H9 (cell line): ENCODE measurements around the gene ACAD9. TPM values are rescaled to one million over a fixed set of nuclear protein-coding genes. Genes with fewer than 3 reads are reported as not detected.
A peak's percentile ranks its signal among the peaks of the same experiment; 100 is the strongest.

Source experiments
- DNase-seq: peaks from one replicate; pipeline ENCODE4 v3.0.0-alpha.2; 2017
- H2AFZ ChIP-seq: one replicate; pipeline ENCODE4 v1.6.1; 2013; ENCODE audit warnings: mild to moderate bottlenecking, low read length, control low read depth, moderate library complexity
- H2AK5ac ChIP-seq: 2 replicates; pipeline ENCODE4 v1.6.1; 2013; ENCODE audit warnings: low read length, control low read depth, mixed read lengths; ENCODE audit not compliant: insufficient read length
- H2BK120ac ChIP-seq: one replicate; pipeline ENCODE4 v1.6.1; 2013; ENCODE audit warnings: low read depth, mild to moderate bottlenecking, low read length, control low read depth, inconsistent platforms; ENCODE audit not compliant: poor library complexity, severe bottlenecking
- H2BK12ac ChIP-seq: 2 replicates; pipeline ENCODE4 v1.6.1; 2013; ENCODE audit warnings: low read length, control low read depth, mixed read lengths, low read depth; ENCODE audit not compliant: insufficient read length
- H2BK15ac ChIP-seq: 2 replicates; pipeline ENCODE4 v1.6.1; 2013; ENCODE audit warnings: low read depth, low read length, control low read depth
- H2BK20ac ChIP-seq: one replicate; pipeline ENCODE4 v1.6.1; 2013; ENCODE audit warnings: low read depth, mild to moderate bottlenecking, low read length, control low read depth, inconsistent platforms; ENCODE audit not compliant: poor library complexity, severe bottlenecking
- H2BK5ac ChIP-seq: 2 replicates; pipeline ENCODE4 v1.6.1; 2013; ENCODE audit warnings: low read length, control low read depth, mixed read lengths; ENCODE audit not compliant: insufficient read length
- H3K14ac ChIP-seq: 2 replicates; pipeline ENCODE4 v1.6.1; 2013; ENCODE audit warnings: low read length, control low read depth; ENCODE audit not compliant: insufficient read depth
- H3K18ac ChIP-seq: 2 replicates; pipeline ENCODE4 v1.6.1; 2013; ENCODE audit warnings: low read depth, mild to moderate bottlenecking, mixed read lengths, low read length, control low read depth; ENCODE audit not compliant: insufficient read length
- H3K23ac ChIP-seq: 2 replicates; pipeline ENCODE4 v1.6.1; 2013; ENCODE audit warnings: low read length, control low read depth, mixed read lengths, low read depth; ENCODE audit not compliant: insufficient read length
- H3K23me2 ChIP-seq: 2 replicates; pipeline ENCODE4 v1.6.1; 2013; ENCODE audit warnings: low read depth, mild to moderate bottlenecking, mixed read lengths, low read length, control low read depth; ENCODE audit not compliant: insufficient read length, poor library complexity, severe bottlenecking
- H3K27ac ChIP-seq: 2 replicates; pipeline ENCODE4 v1.5.1; 2013; ENCODE audit warnings: low read length, control low read depth, mixed read lengths, low read depth; ENCODE audit not compliant: insufficient read length
- H3K27me3 ChIP-seq: 2 replicates; pipeline ENCODE4 v1.6.1; 2013; ENCODE audit warnings: low read length, control low read depth, inconsistent platforms; ENCODE audit not compliant: insufficient read depth
- H3K4ac ChIP-seq: 2 replicates; pipeline ENCODE4 v1.6.1; 2013; ENCODE audit warnings: low read depth, mild to moderate bottlenecking, control low read depth, inconsistent platforms, low read length, moderate library complexity
- H3K4me1 ChIP-seq: 2 replicates; pipeline ENCODE4 v1.6.1; 2013; ENCODE audit warnings: low read length, control low read depth, inconsistent platforms; ENCODE audit not compliant: insufficient read depth
- H3K4me2 ChIP-seq: 2 replicates; pipeline ENCODE4 v1.6.1; 2013; ENCODE audit warnings: low read length, control low read depth, mixed read lengths; ENCODE audit not compliant: insufficient read length, insufficient read depth
- H3K56ac ChIP-seq: 2 replicates; pipeline ENCODE4 v1.6.1; 2013; ENCODE audit warnings: low read depth, mild to moderate bottlenecking, mixed read lengths, low read length, control low read depth; ENCODE audit not compliant: insufficient read length
- H3K79me1 ChIP-seq: 2 replicates; pipeline ENCODE4 v1.6.1; 2013; ENCODE audit warnings: low read depth, mild to moderate bottlenecking, moderate library complexity, low read length, control low read depth, inconsistent platforms; ENCODE audit not compliant: insufficient read depth, poor library complexity, severe bottlenecking
- H3K79me2 ChIP-seq: 2 replicates; pipeline ENCODE4 v1.6.1; 2013; ENCODE audit warnings: low read length, control low read depth, inconsistent platforms; ENCODE audit not compliant: insufficient read depth
- H3K9ac ChIP-seq: 2 replicates; pipeline ENCODE4 v1.6.1; 2013; ENCODE audit warnings: low read length, control low read depth, mixed read lengths; ENCODE audit not compliant: insufficient read length; ENCODE audit errors: extremely low read depth
- H3K9me3 ChIP-seq: one replicate; pipeline ENCODE4 v1.6.1; 2013; ENCODE audit warnings: low read depth, low read length, inconsistent platforms; ENCODE audit not compliant: control insufficient read depth
- H3T11ph ChIP-seq: one replicate; pipeline ENCODE4 v1.6.1; 2013; ENCODE audit warnings: mild to moderate bottlenecking, low read length, control low read depth, inconsistent platforms
- H4K20me1 ChIP-seq: one replicate; pipeline ENCODE4 v1.6.1; 2013; ENCODE audit not compliant: control insufficient read depth, insufficient read length, insufficient read depth
- H4K5ac ChIP-seq: 2 replicates; pipeline ENCODE4 v1.6.1; 2013; ENCODE audit warnings: low read depth, mild to moderate bottlenecking, mixed read lengths, low read length, control low read depth; ENCODE audit not compliant: insufficient read length
- H4K8ac ChIP-seq: replicated peaks from 2 replicates; pipeline ENCODE4 v1.6.1; 2013; ENCODE audit warnings: low read length, control low read depth, mixed read lengths, low read depth; ENCODE audit not compliant: insufficient read length
- H4K91ac ChIP-seq: 2 replicates; pipeline ENCODE4 v1.6.1; 2013; ENCODE audit warnings: low read depth, mild to moderate bottlenecking, moderate library complexity, mixed read lengths, low read length, control low read depth; ENCODE audit not compliant: insufficient read length
- H3K27ac Mint-ChIP-seq, 3 experiments: 2 replicates in 2 of 3; 3 replicates in 1 of 3; pipeline ENCODE4 v1.8.0; 2020 to 2021; ENCODE audit warnings: mixed read lengths in 3 of 3, mild to moderate bottlenecking in 1 of 3, moderate library complexity in 1 of 3
- H3K27me3 Mint-ChIP-seq: 2 replicates; pipeline ENCODE4 v1.8.0; 2021; ENCODE audit warnings: low read depth, mild to moderate bottlenecking, moderate library complexity, mixed read lengths
- H3K36me3 Mint-ChIP-seq, 3 experiments: 2 replicates in 2 of 3; 3 replicates in 1 of 3; pipeline ENCODE4 v1.8.0; 2020 to 2021; ENCODE audit warnings: low read depth in 3 of 3, mixed read lengths in 3 of 3; ENCODE audit not compliant: insufficient read depth in 1 of 3
- H3K4me1 Mint-ChIP-seq, 2 experiments: 2 replicates each; pipeline ENCODE4 v1.8.0; 2020; ENCODE audit warnings: mixed read lengths in 2 of 2
- H3K4me3 Mint-ChIP-seq, 2 experiments: 2 replicates in 1 of 2; 3 replicates in 1 of 2; pipeline ENCODE4 v1.8.0; 2020 to 2021; ENCODE audit warnings: mild to moderate bottlenecking in 2 of 2, mixed read lengths in 2 of 2, moderate library complexity in 1 of 2
- H3K9me3 Mint-ChIP-seq, 2 experiments: 2 replicates in 1 of 2; 3 replicates in 1 of 2; pipeline ENCODE4 v1.8.0; 2020; ENCODE audit warnings: mild to moderate bottlenecking in 2 of 2, mixed read lengths in 2 of 2, moderate library complexity in 1 of 2
- CTCF ChIP-seq: fragments of 200-600 bp; sonication (generic); conservative IDR thresholded peaks from 3 replicates; pipeline ENCODE4 v1.8.0; 2021; ENCODE audit warnings: antibody characterized with exemption, mild to moderate bottlenecking
- WGBS: extraction: QIAGEN DNeasy Blood & Tissue Kit; methylation state at CpG from one replicate; pipeline ENCODE4 v1.1.7; 2013; ENCODE audit warnings: missing lambda C conversion rate, low lambda C conversion rate, mixed read lengths; ENCODE audit not compliant: insufficient read length; ENCODE audit errors: extremely low coverage; 5-methylcytosine and 5-hydroxymethylcytosine counted together
- total RNA-seq: library from RNA; stranded (reverse); gene quantifications from 2 replicates; pipeline ENCODE4 v1.2.1, GENCODE V29; 2021

The ACAD9 gene
- total RNA-seq, 1 experiment from 2014 or later, result 43.1 TPM

GRCh38 chr3:128950223-128950938, 71.0 kb downstream of the ACAD9 start:
- Histone ChIP-seq H3K9me3 (no peaks in the 10 kb centered on the region), H3K4me1 (no peaks in the 10 kb centered on the region), H2BK120ac (no peak overlapping the region), H3K18ac (no peak overlapping the region), H3T11ph (no peak overlapping the region), H2BK12ac (no peak overlapping the region), H3K27ac (no peak overlapping the region), H3K27me3 (no peaks in the 10 kb centered on the region), H3K9ac (no peak overlapping the region), H2BK15ac (no peak overlapping the region), H4K91ac (no peak overlapping the region), H3K23me2 (no peaks in the 10 kb centered on the region), H2AFZ (no peak overlapping the region), H3K23ac (no peak overlapping the region), H2BK5ac (no peak overlapping the region), H3K56ac (no peak overlapping the region), H2BK20ac (no peak overlapping the region), H3K79me1 (no peaks in the 10 kb centered on the region), H3K4ac (no peak overlapping the region), H4K8ac (no peak overlapping the region), H3K4me2 (no peak overlapping the region), H4K20me1 (no peaks in the 10 kb centered on the region), H4K5ac (no peak overlapping the region), H3K79me2 (no peaks in the 10 kb centered on the region), H3K14ac (no peak overlapping the region), H2AK5ac (no peak overlapping the region)
- DNase-seq, result peak; percentile 60
- Mint-ChIP-seq H3K4me3 (no peak overlapping the region), H3K27ac (peak overlapping the region in 1 of 3 experiments; percentile 19; a peak in 1 of 7 replicates), H3K27me3 (peaks cover 5% of the 10 kb centered on the region), H3K9me3 (peaks cover 11 to 12% of the 10 kb centered on the region in 2 experiments), H3K4me1 (no peaks in the 10 kb centered on the region), H3K36me3 (peaks cover 3 to 7% (median 4%) of the 10 kb centered on the region in 3 experiments; a peak in 5 of 7 replicates)
- no CpG with 5 or more reads among the region's 15 CpGs for WGBS
- 0 out of 3 replicates have a peak, but pooled peaks have one; percentile 30 for TF ChIP-seq CTCF
